Cardiac fibroblast (primary cell): ENCODE measurements around the gene RNF126.
"Not testable (repeated sequence)": the region's sequence is repeated elsewhere in the genome, so short reads cannot be mapped to it uniquely, and the experiment has no call there.

Experiments
- DNase-seq, 2 donors: peaks; one replicate each; pipeline versions ENCODE4 v3.0.0 to v3.0.0-alpha.2; 2010; ENCODE audit warnings: low read depth in 2 of 2
- H3K4me3 ChIP-seq, 2 donors: replicated peaks in 1 of 2; 1 replicate in 1 of 2; 2 replicates in 1 of 2; pipeline ENCODE4 v1.5.1; 2011; ENCODE audit warnings: low read depth in 2 of 2, low read length in 2 of 2, mild to moderate bottlenecking in 2 of 2, moderate library complexity in 1 of 2
- TF ChIP-seq, protein P1 (sequence below): IDR thresholded peaks from one replicate; pipeline ENCODE4 v1.5.1; 2011; ENCODE audit warnings: low read depth, mild to moderate bottlenecking, low read length, inconsistent platforms

Gene RNF126

DNA sequence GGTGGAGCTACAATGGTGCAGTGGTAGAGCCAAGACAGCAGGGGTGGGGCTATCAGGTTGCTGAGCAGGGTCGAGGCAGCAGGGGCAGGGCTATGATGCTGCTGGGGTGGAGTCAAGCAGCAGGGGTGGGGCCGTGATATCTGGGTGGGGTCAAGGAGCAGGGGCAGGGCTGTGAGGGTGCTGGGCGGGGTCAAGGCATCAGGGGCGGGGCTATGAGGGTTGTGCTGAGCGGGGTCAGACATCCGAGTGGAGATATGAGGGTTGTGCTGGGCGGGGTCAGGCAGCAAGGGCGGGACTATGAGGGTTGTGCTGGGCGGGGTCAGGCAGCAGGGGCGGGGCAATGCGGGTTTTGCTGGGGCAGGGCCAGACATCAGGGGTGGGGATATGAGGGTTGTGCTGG lies 58.7 kb downstream of the RNF126 start:
- H3K4me3 ChIP-seq = no peak overlapping the region
- TF ChIP-seq, protein P1, sequence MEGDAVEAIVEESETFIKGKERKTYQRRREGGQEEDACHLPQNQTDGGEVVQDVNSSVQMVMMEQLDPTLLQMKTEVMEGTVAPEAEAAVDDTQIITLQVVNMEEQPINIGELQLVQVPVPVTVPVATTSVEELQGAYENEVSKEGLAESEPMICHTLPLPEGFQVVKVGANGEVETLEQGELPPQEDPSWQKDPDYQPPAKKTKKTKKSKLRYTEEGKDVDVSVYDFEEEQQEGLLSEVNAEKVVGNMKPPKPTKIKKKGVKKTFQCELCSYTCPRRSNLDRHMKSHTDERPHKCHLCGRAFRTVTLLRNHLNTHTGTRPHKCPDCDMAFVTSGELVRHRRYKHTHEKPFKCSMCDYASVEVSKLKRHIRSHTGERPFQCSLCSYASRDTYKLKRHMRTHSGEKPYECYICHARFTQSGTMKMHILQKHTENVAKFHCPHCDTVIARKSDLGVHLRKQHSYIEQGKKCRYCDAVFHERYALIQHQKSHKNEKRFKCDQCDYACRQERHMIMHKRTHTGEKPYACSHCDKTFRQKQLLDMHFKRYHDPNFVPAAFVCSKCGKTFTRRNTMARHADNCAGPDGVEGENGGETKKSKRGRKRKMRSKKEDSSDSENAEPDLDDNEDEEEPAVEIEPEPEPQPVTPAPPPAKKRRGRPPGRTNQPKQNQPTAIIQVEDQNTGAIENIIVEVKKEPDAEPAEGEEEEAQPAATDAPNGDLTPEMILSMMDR = no peak
- DNase-seq = peak in 1 of 2 donors; percentile 17

DNA sequence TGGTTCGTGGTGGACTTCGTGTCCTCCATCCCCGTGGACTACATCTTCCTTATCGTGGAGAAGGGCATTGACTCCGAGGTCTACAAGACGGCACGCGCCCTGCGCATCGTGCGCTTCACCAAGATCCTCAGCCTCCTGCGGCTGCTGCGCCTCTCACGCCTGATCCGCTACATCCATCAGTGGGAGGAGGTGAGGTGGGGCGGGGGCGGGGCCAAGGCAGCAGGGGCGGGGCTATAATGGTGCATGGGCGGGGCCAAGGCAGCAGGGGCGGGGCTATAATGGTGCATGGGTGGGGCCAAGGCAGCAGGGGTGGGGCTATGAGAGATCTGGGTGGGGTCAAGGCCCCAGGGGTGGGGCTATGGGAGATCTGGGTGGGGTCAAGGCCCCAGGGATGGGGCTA lies 59.2 kb downstream of the RNF126 start:
- not testable (repeated sequence) for H3K4me3 ChIP-seq, DNase-seq

DNA sequence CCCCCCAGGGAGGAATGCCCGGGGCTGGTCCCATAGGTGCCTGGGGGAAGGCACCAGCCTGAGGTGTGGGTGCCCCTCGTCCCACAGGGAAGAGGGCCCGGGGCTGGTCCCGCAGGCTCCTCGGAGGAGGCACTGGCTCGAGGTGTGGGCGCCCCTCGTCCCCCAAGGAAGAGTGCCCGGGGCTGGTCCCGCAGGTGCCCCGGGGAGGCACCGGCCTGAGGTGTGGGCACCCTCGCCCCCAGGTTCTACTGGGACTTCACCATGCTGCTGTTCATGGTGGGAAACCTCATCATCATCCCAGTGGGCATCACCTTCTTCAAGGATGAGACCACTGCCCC lies 59.7 kb downstream of the RNF126 start:
- H3K4me3 ChIP-seq, DNase-seq: not testable (repeated sequence)

DNA sequence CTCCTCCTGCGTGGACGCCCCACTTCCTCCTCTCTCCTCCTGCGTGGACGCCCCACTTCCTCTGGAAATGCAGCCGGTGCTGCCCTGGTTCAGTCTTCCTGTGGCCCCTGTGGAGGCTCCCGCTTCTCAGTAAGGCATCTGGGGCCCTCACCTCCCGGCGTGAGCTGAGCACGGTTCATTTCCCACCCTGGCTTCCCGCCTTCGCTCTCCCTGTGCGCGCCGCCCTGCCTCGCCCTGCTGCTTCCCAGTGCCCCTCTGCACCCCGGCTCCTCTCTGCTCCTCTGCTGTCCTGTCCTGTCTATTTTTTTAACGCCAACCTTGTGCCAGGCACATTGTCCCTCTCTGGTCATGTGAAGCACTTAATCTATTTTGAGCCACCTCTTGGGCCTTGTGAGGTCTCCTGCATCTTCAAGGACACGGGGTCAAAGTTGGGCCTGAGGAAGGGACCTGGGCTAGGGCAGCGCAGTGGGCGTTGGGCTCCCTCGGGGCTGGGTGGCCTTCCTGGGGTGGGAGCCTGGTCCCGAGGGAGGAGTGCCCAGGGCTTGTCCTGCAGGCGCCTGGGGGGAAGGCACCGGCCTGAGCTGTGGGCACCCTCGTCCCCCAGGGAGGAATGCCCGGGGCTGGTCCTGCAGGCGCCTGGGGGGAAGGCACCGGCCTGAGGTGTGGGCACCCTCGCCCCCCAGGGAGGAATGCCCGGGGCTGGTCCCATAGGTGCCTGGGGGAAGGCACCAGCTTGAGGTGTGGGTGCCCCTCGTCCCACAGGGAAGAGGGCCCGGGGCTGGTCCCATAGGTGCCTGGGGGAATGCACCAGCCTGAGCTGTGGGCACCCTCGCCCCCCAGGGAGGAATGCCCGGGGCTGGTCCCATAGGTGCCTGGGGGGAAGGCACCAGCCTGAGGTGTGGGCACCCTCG lies 60.4 kb downstream of the RNF126 start:
- TF ChIP-seq, protein P1 = no peak
- no peak overlapping the region for H3K4me3 ChIP-seq
- no peak for DNase-seq

DNA sequence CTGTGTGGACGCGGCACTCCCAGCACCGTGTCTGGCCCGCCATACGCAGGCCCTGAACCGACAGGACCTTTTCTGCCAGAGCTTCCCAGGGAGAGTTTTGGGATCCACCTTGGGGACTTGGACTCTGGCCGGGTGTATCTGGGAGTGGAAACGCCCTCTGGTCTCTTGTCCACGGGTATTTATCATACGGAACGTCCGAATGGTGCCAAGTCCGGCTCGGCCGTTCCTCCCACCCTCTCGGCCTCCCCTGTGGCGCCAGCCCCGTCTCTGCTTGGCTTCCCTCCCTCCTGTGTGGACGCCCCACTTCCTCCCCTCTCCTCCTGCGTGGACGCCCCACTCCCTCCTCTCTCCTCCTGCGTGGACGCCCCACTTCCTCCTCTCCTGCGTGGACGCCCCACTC lies 61.2 kb downstream of the RNF126 start:
- TF ChIP-seq, protein P1 = no peak
- no peak for DNase-seq
- H3K4me3 ChIP-seq = no peak overlapping the region

DNA sequence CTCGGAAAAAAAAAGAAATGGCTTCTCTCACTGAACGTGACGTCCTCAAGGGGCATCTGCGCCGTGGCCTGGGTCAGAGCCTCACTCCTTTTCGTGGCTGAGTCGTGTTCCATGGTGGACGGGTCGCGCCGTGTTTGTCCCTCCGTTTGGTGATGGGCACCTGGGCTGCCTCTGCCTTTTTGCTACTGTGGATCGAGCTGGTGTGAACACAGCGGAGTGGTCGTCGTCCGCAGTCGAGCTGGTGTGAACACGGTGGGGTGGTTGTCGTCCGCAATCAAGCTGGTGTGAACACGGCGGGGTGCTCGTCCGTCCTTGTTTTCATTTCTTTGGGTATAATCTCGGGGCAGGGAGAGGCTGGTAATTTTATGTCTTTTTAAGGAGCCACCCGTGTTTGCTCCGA lies 61.7 kb downstream of the RNF126 start:
- TF ChIP-seq, protein P1 = no peak
- no peak overlapping the region for H3K4me3 ChIP-seq
- DNase-seq = no peak
